GM12873 (cell line): ENCODE results near the gene IL27RA.

Source experiments
- TF ChIP-seq, protein P1 (sequence below): IDR thresholded peaks from 2 replicates; pipeline ENCODE4 v1.5.1; 2012; ENCODE audit warnings: low read depth, mild to moderate bottlenecking, moderate library complexity, low read length, control low read depth; ENCODE audit not compliant: insufficient read depth; ENCODE audit errors: missing control alignments

The IL27RA gene

DNA sequence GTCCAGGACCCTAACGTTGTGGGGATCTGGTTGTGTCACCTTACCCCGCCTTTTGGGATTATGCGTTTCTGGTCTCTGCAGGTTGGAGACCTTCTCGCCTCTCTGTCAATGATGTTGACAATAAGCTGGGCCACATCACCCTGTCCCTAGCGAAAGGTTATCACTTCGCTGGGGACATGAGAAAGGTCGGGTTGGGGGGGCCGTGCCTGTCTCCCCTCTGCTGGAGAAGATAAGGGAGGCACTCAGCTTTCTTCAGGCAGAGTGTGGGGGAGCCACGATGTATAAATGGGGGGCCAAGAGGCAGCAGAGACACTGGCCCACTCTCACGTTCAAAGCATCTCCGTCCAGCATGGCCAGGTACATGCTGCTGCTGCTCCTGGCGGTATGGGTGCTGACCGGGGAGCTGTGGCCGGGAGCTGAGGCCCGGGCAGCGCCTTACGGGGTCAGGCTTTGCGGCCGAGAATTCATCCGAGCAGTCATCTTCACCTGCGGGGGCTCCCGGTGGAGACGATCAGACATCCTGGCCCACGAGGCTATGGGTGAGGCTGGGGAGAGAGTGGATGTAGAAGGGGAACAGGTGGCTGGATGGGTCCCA is 3.6 kb upstream of the IL27RA start, which contains the start of gene RLN3:
Gene RLN3 (plus strand): TSS at position 293 of the 595 bp plus-strand sequence. CDS start 57 bp downstream, at position 350.
- TF ChIP-seq, protein P1, sequence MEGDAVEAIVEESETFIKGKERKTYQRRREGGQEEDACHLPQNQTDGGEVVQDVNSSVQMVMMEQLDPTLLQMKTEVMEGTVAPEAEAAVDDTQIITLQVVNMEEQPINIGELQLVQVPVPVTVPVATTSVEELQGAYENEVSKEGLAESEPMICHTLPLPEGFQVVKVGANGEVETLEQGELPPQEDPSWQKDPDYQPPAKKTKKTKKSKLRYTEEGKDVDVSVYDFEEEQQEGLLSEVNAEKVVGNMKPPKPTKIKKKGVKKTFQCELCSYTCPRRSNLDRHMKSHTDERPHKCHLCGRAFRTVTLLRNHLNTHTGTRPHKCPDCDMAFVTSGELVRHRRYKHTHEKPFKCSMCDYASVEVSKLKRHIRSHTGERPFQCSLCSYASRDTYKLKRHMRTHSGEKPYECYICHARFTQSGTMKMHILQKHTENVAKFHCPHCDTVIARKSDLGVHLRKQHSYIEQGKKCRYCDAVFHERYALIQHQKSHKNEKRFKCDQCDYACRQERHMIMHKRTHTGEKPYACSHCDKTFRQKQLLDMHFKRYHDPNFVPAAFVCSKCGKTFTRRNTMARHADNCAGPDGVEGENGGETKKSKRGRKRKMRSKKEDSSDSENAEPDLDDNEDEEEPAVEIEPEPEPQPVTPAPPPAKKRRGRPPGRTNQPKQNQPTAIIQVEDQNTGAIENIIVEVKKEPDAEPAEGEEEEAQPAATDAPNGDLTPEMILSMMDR: no peak

DNA sequence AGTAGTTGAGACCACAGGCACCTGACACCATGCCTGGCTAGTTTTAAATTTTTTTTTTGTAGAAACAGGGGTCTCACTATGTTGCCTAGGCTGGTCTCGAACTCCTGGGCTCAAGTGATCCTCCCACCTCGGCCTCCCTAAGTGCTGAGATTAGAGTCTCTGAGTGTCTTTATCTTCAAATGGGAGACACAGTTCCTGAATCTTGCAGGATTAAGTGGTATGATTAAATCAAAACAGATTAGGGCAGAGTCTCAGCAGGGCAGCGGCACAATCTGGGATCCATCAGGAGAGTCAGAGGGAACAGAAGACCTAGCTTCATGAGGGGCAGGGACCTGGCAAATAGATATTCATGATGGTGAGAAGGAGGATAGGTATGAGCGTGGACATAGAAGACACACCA is 2.7 kb upstream of the IL27RA start:
- TF ChIP-seq, protein P1: no peak

DNA sequence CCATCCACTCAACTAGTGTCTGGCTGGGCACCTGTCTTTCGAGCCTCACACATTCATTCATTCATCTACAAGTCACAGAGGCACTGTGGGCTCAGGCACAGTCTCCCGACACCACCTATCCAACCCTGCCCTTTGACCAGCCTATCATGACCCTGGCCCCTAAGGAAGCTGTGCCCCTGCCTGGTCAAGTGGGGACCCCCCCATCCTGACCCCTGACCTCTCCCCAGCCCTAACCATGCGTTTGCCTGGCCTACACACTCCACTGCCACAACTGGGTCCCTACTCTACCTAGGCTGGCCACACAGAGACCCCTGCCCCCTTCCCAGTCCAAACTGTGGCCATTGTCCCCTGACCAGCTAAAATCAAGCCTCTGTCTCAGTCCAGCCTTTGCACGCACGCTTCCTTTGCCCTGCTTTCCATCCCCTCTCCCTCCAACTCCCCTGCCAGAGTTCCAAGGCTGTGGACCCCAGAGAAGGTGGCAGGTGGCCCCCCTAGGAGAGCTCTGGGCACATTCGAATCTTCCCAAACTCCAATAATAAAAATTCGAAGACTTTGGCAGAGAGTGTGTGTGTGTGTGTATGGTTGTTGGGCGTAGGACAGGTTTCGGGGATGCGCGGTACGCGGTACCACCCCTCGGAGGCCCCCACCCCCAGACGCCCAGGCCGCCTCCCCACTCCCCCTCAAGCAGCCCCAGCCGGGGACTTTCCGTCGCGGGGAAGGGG is 404 bp upstream of the IL27RA start:
- TF ChIP-seq, protein P1: no peak

DNA sequence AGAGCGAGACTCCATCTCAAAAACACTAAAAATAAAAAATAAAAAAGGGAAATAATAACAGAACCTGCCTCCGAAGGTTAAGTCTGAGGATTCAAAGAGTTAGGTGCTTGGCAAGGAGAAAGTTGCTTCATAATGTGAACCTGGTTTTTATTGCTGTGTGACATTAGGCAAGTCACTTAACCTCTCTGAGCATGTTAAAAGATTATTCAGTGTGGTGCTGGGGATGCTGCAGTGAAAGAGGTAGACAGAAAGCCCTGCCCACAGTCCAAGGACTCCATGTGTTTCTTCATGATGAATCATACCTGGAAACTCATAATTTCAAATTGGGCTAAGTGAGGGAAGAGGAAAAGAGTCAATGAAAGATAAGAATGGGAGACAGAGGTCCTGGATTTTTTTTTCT is 2.4 kb downstream of the IL27RA start:
- TF ChIP-seq, protein P1: no peak

DNA sequence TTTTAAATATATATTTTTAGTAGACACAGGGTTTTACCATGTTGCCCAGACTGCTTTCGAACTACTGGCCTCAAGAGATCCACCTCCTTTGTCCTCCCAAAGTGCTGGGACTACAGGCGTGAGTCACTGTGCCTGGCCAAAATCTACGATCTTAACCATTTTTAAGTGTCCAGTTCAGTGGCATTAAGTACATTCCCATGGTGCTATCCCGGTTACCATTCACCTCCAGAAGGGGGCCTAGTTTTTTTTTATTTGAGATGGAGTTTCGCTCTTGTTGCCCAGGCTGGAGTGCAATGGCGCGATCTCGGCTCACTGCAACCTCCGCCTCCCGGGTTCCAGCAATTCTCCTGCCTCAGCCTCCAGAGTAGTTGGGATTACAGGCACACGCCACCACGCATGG is 3.6 kb downstream of the IL27RA start:
- TF ChIP-seq, protein P1: peak; percentile 6

DNA sequence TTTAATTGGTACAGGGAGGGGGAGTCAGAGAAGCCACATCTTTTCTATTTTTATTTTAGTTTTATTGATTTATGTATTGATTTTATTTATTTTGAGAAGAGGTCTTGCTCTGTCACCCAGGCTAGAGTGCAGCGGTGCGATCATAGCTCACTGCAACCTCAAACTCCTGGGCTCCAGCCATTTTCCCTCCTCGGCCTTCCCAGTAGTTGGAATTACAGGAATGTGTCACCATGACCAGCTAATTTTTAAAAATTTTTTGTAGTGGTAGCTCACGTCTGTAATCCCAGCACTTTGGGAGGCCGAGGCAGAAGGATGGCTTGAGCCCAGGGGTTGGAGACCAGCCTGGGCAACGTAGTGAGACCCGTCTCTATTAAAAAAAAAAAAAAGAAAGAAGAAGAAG is 4.1 kb downstream of the IL27RA start:
- TF ChIP-seq, protein P1: no peak

DNA sequence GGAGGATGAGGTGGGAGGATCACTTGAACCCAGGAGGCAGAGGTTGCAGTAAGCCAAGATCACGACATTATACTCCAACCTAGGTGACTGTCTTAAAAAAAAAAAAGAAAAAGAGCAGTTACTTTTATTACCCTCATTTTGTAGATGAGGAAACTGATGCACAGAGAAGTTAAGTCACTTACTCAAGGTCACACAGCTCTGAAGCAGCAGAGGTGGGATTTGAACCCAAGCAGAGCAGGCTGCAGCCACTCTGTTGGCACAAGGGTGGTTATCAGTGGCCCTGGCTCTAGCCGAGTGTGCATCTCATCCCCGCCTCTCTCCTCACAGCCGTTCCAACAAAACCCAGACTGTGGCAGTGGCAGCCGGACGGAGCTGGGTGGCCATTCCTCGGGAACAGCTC is 7.6 kb downstream of the IL27RA start:
- TF ChIP-seq, protein P1: no peak
